Endothelial cell of umbilical vein (primary cell): ENCODE measurements around the gene CACNB4.

ENCODE experiments used
- CTCF ChIP-seq, 2 donors: IDR thresholded peaks; 1 replicate in 1 of 2; 2 replicates in 1 of 2; pipeline ENCODE4 v1.5.1; 2011; ENCODE audit warnings: low read length in 2 of 2, mild to moderate bottlenecking in 2 of 2, moderate library complexity in 2 of 2, control low read depth in 1 of 2, inconsistent platforms in 1 of 2, low read depth in 1 of 2; ENCODE audit not compliant: insufficient read depth in 1 of 2; ENCODE audit errors: extremely low read depth in 1 of 2
- EZH2 ChIP-seq: IDR thresholded peaks from 2 replicates; pipeline ENCODE4 v1.6.1; 2012; ENCODE audit warnings: borderline replicate concordance, low read depth, mild to moderate bottlenecking, moderate library complexity, low read length, inconsistent platforms; ENCODE audit not compliant: severe bottlenecking
- MAX ChIP-seq: IDR thresholded peaks from 2 replicates; pipeline ENCODE4 v1.6.1; 2011; ENCODE audit not compliant: insufficient read depth, insufficient read length
- MYC ChIP-seq: IDR thresholded peaks from one replicate; pipeline ENCODE4 v1.6.1; 2011; ENCODE audit warnings: mild to moderate bottlenecking, low read depth, low read length
- POLR2A ChIP-seq: IDR thresholded peaks from 2 replicates; pipeline ENCODE4 v1.6.1; 2012; ENCODE audit warnings: low read depth, mild to moderate bottlenecking, control low read depth, low read length
- POLR2AphosphoS5 ChIP-seq: IDR thresholded peaks from 2 replicates; pipeline ENCODE4 v1.6.1; 2012; ENCODE audit warnings: low read depth, mild to moderate bottlenecking, control low read depth, low read length, moderate library complexity; ENCODE audit not compliant: insufficient read depth

DNA sequence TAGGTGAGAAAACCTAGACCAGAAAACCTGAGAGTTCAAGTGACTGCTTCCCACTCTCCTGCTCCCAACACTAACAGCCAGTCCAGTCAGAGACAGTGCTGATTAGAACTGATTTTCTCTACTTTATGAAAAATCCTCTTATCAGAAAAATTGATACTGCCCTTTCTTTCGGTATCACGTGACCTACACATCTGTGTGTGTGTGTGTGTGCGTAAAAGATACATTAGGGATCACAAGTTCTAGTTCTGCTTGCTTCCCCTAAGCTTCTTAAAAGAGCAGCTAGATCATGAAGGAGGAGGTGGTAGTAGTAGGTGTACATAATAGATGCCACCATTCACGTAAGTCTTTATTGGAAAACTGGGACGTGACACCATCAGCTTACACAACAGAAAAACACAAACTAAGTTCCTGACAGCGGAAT is 272.1 kb downstream of the CACNB4 start:
- TF ChIP-seq POLR2A (no peak), CTCF (IDR thresholded peaks at IDR 0.05; ENCODE audit: extremely low read depth in 1 of 2, insufficient read depth in 1 of 2, low read depth in 1 of 2, low read length in 2 of 2) (no peak), MAX (no peak), EZH2 (no peak), MYC (no peak), POLR2AphosphoS5 (no peak)
